Nephron (organoid): ENCODE results near the gene PHF13.
"Not testable (repeated sequence)": the region's sequence is repeated elsewhere in the genome, so short reads cannot be mapped to it uniquely, and the experiment has no call there.

Experiments
- H3K27ac Mint-ChIP-seq, 3 experiments: 2 replicates each; pipeline ENCODE4 v1.8.0; 2020; ENCODE audit warnings: mixed read lengths in 3 of 3, mild to moderate bottlenecking in 2 of 3, moderate library complexity in 1 of 3
- H3K27me3 Mint-ChIP-seq: 2 replicates; pipeline ENCODE4 v1.8.0; 2021; ENCODE audit warnings: low read depth, mild to moderate bottlenecking, moderate library complexity, mixed read lengths
- H3K36me3 Mint-ChIP-seq: 2 replicates; pipeline ENCODE4 v1.8.0; 2020; ENCODE audit warnings: low read depth, mixed read lengths
- H3K4me1 Mint-ChIP-seq: 2 replicates; pipeline ENCODE4 v1.8.0; 2020; ENCODE audit warnings: mixed read lengths
- H3K4me3 Mint-ChIP-seq, 3 experiments: 2 replicates each; pipeline ENCODE4 v1.8.0; 2020; ENCODE audit warnings: mild to moderate bottlenecking in 3 of 3, mixed read lengths in 3 of 3, moderate library complexity in 2 of 3
- H3K9me3 Mint-ChIP-seq: 2 replicates; pipeline ENCODE4 v1.8.0; 2020; ENCODE audit warnings: mixed read lengths
- TF ChIP-seq, protein P1 (sequence below), 3 experiments: fragments of 200-600 bp; sonication (generic); IDR thresholded peaks; one replicate each; pipeline ENCODE4 v1.5.0; 2021; ENCODE audit warnings: antibody characterized with exemption in 3 of 3; ENCODE audit not compliant: unreplicated experiment in 3 of 3

The PHF13 gene

DNA sequence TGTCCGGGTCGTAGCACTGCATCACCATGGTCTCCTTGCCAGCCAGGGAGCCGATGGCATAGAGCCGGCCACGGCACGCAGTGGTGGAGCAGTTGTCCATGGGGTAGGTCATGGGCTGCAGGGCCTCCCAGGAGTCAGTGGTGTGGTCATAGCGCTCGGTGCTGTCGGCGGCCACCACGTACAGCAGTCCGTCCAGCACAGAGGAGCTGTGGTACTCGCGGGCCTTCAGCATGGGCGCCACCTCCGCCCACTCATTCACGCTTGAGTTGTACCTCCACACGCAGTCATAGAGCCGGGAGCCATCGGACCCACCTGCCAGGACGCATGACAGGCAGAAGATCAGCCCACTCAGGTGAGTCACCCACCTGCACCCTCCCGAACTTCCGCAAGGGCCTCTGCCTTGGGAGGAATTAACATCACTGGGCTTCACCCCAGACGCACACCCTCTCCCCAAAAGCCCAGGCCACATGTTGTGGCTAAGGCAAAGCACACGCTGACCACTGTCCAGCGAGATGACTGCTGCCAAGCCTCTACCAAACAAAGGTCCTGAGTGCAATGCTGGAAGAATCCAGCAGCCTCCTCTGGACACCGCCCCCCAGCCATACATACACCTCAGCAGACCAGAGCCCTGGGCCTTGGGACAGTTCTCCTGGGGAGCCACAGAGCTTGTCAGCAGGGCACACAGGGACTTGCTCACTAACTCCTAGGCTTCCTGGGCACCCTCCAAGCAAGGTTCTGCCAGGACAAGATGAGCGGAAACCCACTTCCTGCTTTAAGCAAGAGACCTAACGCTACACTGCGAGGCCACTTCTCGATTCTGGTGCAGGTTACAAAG lies 14.2 kb upstream of the PHF13 start:
- H3K4me3 Mint-ChIP-seq = peak overlapping the region; percentile 45 to 84 (median 70)
- H3K4me1 Mint-ChIP-seq = peaks cover 47% of the 10 kb centered on the region
- no peak overlapping the region for H3K27ac Mint-ChIP-seq
- H3K27me3 Mint-ChIP-seq = no peaks in the 10 kb centered on the region
- H3K36me3 Mint-ChIP-seq = peaks cover 28% of the 10 kb centered on the region
- TF ChIP-seq, protein P1, sequence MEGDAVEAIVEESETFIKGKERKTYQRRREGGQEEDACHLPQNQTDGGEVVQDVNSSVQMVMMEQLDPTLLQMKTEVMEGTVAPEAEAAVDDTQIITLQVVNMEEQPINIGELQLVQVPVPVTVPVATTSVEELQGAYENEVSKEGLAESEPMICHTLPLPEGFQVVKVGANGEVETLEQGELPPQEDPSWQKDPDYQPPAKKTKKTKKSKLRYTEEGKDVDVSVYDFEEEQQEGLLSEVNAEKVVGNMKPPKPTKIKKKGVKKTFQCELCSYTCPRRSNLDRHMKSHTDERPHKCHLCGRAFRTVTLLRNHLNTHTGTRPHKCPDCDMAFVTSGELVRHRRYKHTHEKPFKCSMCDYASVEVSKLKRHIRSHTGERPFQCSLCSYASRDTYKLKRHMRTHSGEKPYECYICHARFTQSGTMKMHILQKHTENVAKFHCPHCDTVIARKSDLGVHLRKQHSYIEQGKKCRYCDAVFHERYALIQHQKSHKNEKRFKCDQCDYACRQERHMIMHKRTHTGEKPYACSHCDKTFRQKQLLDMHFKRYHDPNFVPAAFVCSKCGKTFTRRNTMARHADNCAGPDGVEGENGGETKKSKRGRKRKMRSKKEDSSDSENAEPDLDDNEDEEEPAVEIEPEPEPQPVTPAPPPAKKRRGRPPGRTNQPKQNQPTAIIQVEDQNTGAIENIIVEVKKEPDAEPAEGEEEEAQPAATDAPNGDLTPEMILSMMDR (IDR thresholded peaks at IDR 0.05; ENCODE audit: unreplicated experiment in 3 of 3) = no peak
- no peaks in the 10 kb centered on the region for H3K9me3 Mint-ChIP-seq

DNA sequence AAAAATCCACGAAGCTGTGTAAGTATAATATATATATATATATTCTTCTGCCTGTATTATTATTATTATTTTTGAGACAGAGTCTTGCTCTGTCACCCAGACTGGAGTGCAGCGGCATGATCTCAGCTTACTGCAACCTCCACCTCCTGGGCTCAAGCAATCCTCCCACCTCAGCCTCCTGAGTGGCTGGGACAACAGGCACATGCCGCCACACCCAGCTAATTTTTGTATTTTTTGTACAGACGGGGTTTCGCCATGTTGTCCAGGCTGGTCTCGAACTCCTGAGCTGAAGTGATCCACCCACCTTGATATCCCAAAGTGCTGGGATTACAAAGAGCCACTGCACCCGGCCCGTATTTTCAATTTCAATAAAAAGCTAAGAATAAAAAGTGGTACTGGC lies 13.5 kb upstream of the PHF13 start:
- not testable (repeated sequence) for H3K9me3 Mint-ChIP-seq
- peak overlapping the region; percentile 92 to 98 (median 98) for H3K4me3 Mint-ChIP-seq

GRCh38 chr1:6600410-6601048 lies 13.0 kb upstream of the PHF13 start:
- Mint-ChIP-seq H3K36me3 (peaks cover 20% of the 10 kb centered on the region), H3K4me3 (peak overlapping the region; percentile 92 to 98 (median 98)), H3K4me1 (peaks cover 54% of the 10 kb centered on the region), H3K9me3 (no peaks in the 10 kb centered on the region), H3K27ac (peak overlapping the region; percentile 81 to 97 (median 92)), H3K27me3 (no peaks in the 10 kb centered on the region)
- TF ChIP-seq, protein P1 (IDR thresholded peaks at IDR 0.05; ENCODE audit: unreplicated experiment in 3 of 3) = no peak

More for the DNA sequence above, 13.5 kb upstream of the PHF13 start:
- H3K27me3 Mint-ChIP-seq = not testable (repeated sequence)
- peaks cover 25% of the 10 kb centered on the region for H3K36me3 Mint-ChIP-seq
- H3K4me1 Mint-ChIP-seq = peaks cover 50% of the 10 kb centered on the region
- H3K27ac Mint-ChIP-seq = peak overlapping the region in 2 of 3 experiments; percentile 92 to 97

- H3K4me3 Mint-ChIP-seq = peak overlapping the region; percentile 92 to 98 (median 98)
- peaks cover 12% of the 10 kb centered on the region for H3K36me3 Mint-ChIP-seq
- H3K27me3 Mint-ChIP-seq = no peaks in the 10 kb centered on the region
- peak overlapping the region; percentile 81 to 97 (median 92) for H3K27ac Mint-ChIP-seq
- TF ChIP-seq, protein P1 (IDR thresholded peaks at IDR 0.05; ENCODE audit: unreplicated experiment in 3 of 3) = no peak
- peaks cover 48% of the 10 kb centered on the region for H3K4me1 Mint-ChIP-seq
- no peaks in the 10 kb centered on the region for H3K9me3 Mint-ChIP-seq
These were observed 12.2 kb upstream of the PHF13 start for GRCh38 chr1:6601049-6601922.

- Mint-ChIP-seq H3K9me3 (no peaks in the 10 kb centered on the region), H3K36me3 (peaks cover 7% of the 10 kb centered on the region), H3K27ac (peak overlapping the region in 2 of 3 experiments; percentile 81 to 97), H3K27me3 (no peaks in the 10 kb centered on the region), H3K4me3 (peak overlapping the region; percentile 92 to 98 (median 98)), H3K4me1 (peaks cover 42% of the 10 kb centered on the region)
- TF ChIP-seq, protein P1 (IDR thresholded peaks at IDR 0.05; ENCODE audit: unreplicated experiment in 3 of 3) = peak in 1 of 3 experiments; percentile 4
These were observed 11.4 kb upstream of the PHF13 start for GRCh38 chr1:6601923-6602668.
